Breast epithelium (tissue), 4 donors: ENCODE data around the gene SERPINE3. TPM values are rescaled to one million over a fixed set of nuclear protein-coding genes. Genes with fewer than 3 reads are reported as not detected.

Experiments used
- DNase-seq, 2 donors: peaks; one replicate each; pipeline ENCODE4 v3.0.0-alpha.2; 2019; ENCODE audit warnings: low spot score in 2 of 2
- H3K27ac ChIP-seq, 2 donors: fragments of 200-600 bp; sonication (generic) in 1 of 2; one replicate each; pipeline ENCODE4 v1.5.1; 2016 to 2019; ENCODE audit warnings: mild to moderate bottlenecking in 1 of 2
- H3K27me3 ChIP-seq, 2 donors: fragments of 200-600 bp; sonication (generic) in 1 of 2; one replicate each; pipeline versions ENCODE4 v1.5.1 to v1.6.0; 2017 to 2019; ENCODE audit warnings: control low read depth in 1 of 2, mild to moderate bottlenecking in 1 of 2
- H3K36me3 ChIP-seq: fragments of 200-600 bp; one replicate; pipeline ENCODE4 v1.5.1; 2019
- H3K4me1 ChIP-seq, 2 donors: fragments of 200-600 bp; sonication (generic); one replicate each; pipeline ENCODE4 v1.5.1; 2016 to 2019; ENCODE audit warnings: control low read depth in 1 of 2
- H3K4me3 ChIP-seq, 3 donors: fragments of 200-600 bp; sonication (generic); 1 replicate in 2 of 3; 2 replicates in 1 of 3; pipeline ENCODE4 v1.5.1; 2016 to 2019; ENCODE audit warnings: mild to moderate bottlenecking in 3 of 3, moderate library complexity in 2 of 3
- H3K9me3 ChIP-seq, 2 donors: fragments of 200-600 bp; sonication (generic) in 1 of 2; one replicate each; pipeline ENCODE4 v1.5.1; 2016 to 2019; ENCODE audit warnings: control low read depth in 1 of 2
- CTCF ChIP-seq, 3 donors: fragments of 450-650 bp; IDR thresholded peaks; one replicate each; pipeline ENCODE4 v1.5.1; 2016 to 2017; ENCODE audit warnings: antibody characterized with exemption in 3 of 3, mild to moderate bottlenecking in 3 of 3, moderate library complexity in 3 of 3
- POLR2A ChIP-seq: fragments of 450-650 bp; IDR thresholded peaks from one replicate; pipeline ENCODE4 v1.6.1; 2016; ENCODE audit warnings: antibody characterized with exemption, mild to moderate bottlenecking, moderate library complexity
- POLR2AphosphoS5 ChIP-seq, 3 donors: sonication (generic); formaldehyde crosslinking; IDR thresholded peaks; one replicate each; pipeline ENCODE4 v1.6.1; 2017; ENCODE audit warnings: antibody characterized with exemption in 3 of 3
- intact Hi-C: fragments of 100-400 bp; cut with DNase I; formaldehyde crosslinking; loops from one replicate; pipeline ENCODE4 v1.15.1; 2023; ENCODE audit warnings: low total_unique reads
- total RNA-seq, 3 donors: library from RNA; depleted of rRNA; stranded (reverse); fragments of >200 nt; gene quantifications; one replicate each; pipeline ENCODE4 v1.1.0, GENCODE V29; 2016

SERPINE3 gene
- total RNA-seq, 3 donors from 2014 or later, result 0.16 to 0.73 TPM; not detected in 1

- DNase-seq, result no peak
- no peaks in the 10 kb centered on the region for H3K27me3 ChIP-seq
- TF ChIP-seq POLR2A (no peak), CTCF (IDR thresholded peaks at IDR 0.05) (no peak), POLR2AphosphoS5 (IDR thresholded peaks at IDR 0.05) (no peak)
- no peak overlapping the region for H3K27ac ChIP-seq
- H3K36me3 ChIP-seq, result no peaks in the 10 kb centered on the region
- H3K4me3 ChIP-seq, result no peak overlapping the region
- intact Hi-C loops, result no loop called here
- no peaks in the 10 kb centered on the region for H3K9me3 ChIP-seq
- H3K4me1 ChIP-seq, result no peaks in the 10 kb centered on the region
Observed at GRCh38 chr13:51331354-51331861, 8.1 kb upstream of the SERPINE3 start.

- H3K27me3 ChIP-seq, result no peaks in the 10 kb centered on the region
- no peak overlapping the region for H3K4me3 ChIP-seq
- no peak overlapping the region for H3K27ac ChIP-seq
- H3K4me1 ChIP-seq, result no peaks in the 10 kb centered on the region
- no peaks in the 10 kb centered on the region for H3K36me3 ChIP-seq
- no peak for DNase-seq
- intact Hi-C loops, result no loop called here
- no peak for TF ChIP-seq POLR2AphosphoS5 (IDR thresholded peaks at IDR 0.05)
- no peak for TF ChIP-seq CTCF (IDR thresholded peaks at IDR 0.05)
- no peak for TF ChIP-seq POLR2A
- H3K9me3 ChIP-seq, result no peaks in the 10 kb centered on the region
Observed at GRCh38 chr13:51332566-51333361, 6.7 kb upstream of the SERPINE3 start.

GRCh38 chr13:51333421-51333820, 6.1 kb upstream of the SERPINE3 start:
- Histone ChIP-seq H3K4me3 (no peak overlapping the region), H3K9me3 (no peaks in the 10 kb centered on the region), H3K27me3 (no peaks in the 10 kb centered on the region), H3K36me3 (no peaks in the 10 kb centered on the region), H3K4me1 (no peaks in the 10 kb centered on the region), H3K27ac (no peak overlapping the region)
- TF ChIP-seq POLR2AphosphoS5 (IDR thresholded peaks at IDR 0.05), result no peak
- no peak for DNase-seq
- intact Hi-C loops, result no loop called here

GRCh38 chr13:51333826-51334225, 5.7 kb upstream of the SERPINE3 start:
- intact Hi-C loops, result no loop called here
- Histone ChIP-seq H3K9me3 (no peaks in the 10 kb centered on the region), H3K27me3 (no peaks in the 10 kb centered on the region), H3K4me1 (no peaks in the 10 kb centered on the region), H3K4me3 (no peak overlapping the region), H3K27ac (no peak overlapping the region), H3K36me3 (no peaks in the 10 kb centered on the region)
- DNase-seq, result no peak
- TF ChIP-seq POLR2A (no peak), POLR2AphosphoS5 (IDR thresholded peaks at IDR 0.05) (no peak), CTCF (IDR thresholded peaks at IDR 0.05) (no peak)

GRCh38 chr13:51336746-51337145, 2.7 kb upstream of the SERPINE3 start:
- Histone ChIP-seq H3K27ac (no peak overlapping the region), H3K27me3 (no peaks in the 10 kb centered on the region), H3K4me1 (no peaks in the 10 kb centered on the region), H3K4me3 (no peak overlapping the region), H3K9me3 (no peaks in the 10 kb centered on the region), H3K36me3 (no peaks in the 10 kb centered on the region)
- TF ChIP-seq CTCF (IDR thresholded peaks at IDR 0.05) (no peak), POLR2AphosphoS5 (IDR thresholded peaks at IDR 0.05) (no peak), POLR2A (no peak)
- intact Hi-C loops, result no loop called here
- DNase-seq, result no peak
